Activated CD8-positive, alpha-beta memory T cell treated with anti-CD3 and anti-CD28 coated beads for 48 hours (primary cell): ENCODE measurements around the gene C8B.

Experiments
- DNase-seq, 3 experiments: peaks; one replicate each; pipeline ENCODE4 v3.0.0-alpha.2; 2020; ENCODE audit warnings: low read depth in 2 of 3, low spot score in 2 of 3

Gene C8B

GRCh38 chr1:56972976-56973375 is 7.2 kb upstream of the C8B start:
- DNase-seq: no peak

- DNase-seq: no peak
Observed at GRCh38 chr1:56970280-56970679, 4.5 kb upstream of the C8B start.

- no peak for DNase-seq
Observed at GRCh38 chr1:56968878-56969495, 3.2 kb upstream of the C8B start.

DNA sequence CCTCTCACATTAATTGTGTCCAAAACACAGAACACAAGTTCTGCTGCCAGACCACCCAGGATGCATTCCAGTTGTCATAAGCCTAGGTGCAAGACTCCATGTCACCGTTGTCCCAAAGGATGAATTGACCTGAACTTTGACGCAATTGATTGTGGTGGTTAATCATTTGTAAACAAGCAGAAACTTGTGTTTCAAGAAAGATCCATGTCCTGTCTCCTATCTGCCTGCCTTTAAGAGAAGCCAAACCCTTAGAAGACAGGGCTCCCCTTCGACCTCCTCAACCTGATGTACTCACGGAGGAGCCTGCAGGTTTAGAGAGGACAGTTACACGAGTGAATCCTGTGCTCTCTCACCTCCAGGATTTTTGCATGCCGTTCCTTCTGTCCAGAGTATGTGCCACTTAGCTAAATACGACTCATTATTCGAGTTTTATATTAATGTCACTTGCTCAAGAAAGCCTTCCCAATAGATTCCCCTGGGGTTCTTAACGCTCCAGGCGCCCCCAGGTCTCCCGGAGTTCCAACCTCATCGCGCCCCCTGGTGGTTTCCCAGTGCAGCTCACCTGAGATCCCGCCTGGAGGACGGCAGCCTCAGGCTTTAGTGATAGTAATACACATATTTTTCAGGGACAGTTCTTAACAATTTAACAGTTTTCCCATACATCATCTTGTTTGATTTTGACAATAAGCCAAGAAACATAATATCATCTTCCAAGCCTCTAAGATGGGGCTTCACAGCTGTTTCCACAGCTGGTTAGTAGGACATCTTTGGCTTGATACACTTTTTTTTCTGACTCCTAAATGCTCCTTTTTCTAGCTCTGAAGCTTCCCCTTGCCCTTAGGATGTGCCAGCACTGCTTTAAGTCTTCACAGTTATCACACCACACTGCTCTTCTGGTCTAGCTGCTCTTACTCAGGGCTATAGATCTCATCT is 2.4 kb upstream of the C8B start:
- DNase-seq: no peak

- DNase-seq: no peak
Observed at GRCh38 chr1:56967355-56967754, 1.5 kb upstream of the C8B start.

GRCh38 chr1:56966698-56966999 is 834 bp upstream of the C8B start:
- DNase-seq: no peak

- no peak for DNase-seq
Observed at GRCh38 chr1:56965191-56965590, 624 bp downstream of the C8B start.

GRCh38 chr1:56964349-56965017 is 1.3 kb downstream of the C8B start:
- no peak for DNase-seq

DNA sequence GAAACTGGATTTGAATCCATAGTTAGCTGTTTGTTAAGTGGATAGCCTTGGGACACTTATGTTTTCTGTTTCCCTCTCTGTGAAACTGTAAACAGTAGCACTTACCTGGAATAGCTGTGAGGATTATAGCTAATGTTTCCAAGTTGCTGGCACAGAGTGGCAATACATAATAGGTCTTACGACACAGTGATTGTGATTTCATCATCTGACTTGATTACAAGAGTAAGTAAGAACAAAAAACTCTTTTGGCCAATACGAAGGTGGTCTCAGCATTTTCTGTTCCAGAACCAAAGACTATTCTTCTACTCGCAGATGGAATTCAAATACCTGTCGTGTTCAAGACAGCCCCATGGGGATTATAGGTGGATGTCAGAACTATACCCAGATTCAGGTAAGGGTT is 2.1 kb downstream of the C8B start:
- no peak for DNase-seq

- no peak for DNase-seq
Observed at GRCh38 chr1:56961426-56961825, 4.4 kb downstream of the C8B start.

DNA sequence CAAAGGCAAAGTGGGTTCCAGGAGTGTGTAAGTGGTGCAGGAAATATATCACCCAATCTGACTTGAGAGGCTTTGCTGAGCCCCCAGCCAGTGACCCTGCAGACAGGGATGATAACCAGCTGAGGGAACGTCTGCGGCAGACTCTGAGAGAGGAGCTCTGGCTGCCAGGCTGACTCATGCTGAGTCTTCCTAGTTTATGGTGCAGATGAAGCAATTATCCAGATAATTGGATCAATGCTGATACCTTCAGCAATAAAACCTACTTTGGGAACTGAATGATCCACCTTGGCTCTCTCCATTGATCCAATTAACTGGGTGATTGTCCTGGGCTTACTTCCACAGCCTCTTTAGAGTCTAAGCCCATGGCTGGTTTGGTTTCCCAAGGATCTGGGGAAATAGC is 7.3 kb downstream of the C8B start:
- DNase-seq: no peak

DNA sequence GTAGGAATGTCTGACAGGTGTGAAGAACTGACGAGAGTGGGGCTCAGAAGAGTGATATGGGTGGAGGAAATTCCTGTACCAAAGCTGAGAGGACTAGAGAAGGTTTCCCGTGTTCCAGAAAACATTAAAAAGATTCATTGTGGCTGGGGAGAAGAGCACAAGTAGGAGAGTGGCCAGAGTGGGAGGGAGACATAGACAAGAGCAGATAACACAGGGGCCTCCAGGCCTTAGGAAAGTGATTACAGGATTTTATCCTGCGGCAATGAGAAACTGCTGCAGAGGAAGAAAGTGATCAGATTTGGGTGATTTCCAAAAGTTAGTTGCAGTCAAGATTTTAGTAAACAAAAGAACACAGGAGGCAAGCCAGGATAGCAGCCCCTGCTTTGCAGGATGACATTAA is 7.9 kb downstream of the C8B start:
- no peak for DNase-seq

DNA sequence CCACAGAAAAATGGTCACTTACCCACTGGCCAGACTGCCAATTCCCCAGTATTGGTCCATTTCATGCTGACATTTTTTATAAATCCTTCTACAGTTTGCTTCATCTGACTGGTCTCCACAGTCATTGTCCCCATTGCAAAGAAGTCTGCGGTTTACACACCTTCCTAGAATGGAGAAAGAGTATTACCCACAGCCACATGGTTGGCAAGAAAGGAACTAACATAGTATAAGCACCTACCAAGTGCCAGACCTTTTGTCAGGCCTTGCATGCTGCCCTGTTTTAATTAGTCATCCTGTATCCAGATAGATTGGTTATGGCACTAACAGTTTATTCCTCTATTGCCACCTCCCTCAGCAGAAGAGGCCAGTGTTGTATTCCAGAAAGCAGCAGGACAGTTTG is 11.2 kb downstream of the C8B start:
- DNase-seq: no peak

- DNase-seq: no peak
Observed at GRCh38 chr1:56953386-56953785, 12.4 kb downstream of the C8B start.

GRCh38 chr1:56952501-56952900 is 13.3 kb downstream of the C8B start:
- DNase-seq: no peak

DNA sequence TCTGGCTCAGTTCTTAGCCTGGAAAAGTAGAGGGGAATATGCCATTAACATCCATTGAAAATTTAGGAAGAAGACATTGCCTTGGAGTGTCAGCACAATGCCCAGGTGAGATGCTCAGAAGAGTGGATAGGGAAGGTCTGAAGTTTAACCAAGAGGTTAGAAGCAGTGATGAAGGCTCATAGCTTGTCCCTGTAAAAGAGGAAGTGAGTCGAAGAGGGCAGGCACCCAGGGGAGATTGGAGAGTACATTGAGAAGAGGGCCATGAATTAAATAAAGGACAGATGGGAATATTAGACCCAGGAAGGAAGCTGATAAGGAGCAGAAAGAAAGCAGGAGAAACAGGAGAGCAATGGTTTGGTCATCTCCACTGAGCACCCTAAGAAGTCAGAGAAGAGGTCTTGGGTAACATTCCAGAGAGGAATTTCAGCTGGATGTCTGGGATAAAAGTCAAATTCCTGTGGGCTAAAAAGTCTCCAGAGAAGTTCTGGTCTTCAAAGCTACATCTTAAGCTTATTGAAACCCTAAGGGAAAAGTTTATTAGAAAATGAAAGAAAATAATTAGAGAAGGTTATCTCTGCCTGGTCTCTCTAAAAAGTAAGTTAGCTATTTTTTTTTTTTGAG is 17.3 kb downstream of the C8B start:
- DNase-seq: no peak

DNA sequence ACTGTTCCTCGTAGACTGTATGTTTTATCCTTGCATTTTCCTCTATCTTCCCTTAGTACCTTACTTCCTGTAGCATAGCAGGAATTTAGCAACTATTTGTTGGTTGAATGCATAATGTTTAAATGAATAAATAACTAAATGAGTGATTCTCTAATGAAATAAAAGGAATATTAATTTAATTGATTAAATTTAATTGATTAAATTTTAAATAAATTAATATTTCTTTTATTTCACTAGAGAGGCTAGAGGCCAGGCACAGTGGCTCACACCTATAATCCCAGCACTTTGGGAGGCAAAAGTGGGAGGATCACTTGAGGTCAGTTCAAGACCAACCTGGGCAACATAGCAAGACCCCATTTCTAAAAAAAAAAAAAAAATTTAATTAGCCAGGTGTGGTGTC is 25.8 kb downstream of the C8B start:
- DNase-seq: no peak

DNA sequence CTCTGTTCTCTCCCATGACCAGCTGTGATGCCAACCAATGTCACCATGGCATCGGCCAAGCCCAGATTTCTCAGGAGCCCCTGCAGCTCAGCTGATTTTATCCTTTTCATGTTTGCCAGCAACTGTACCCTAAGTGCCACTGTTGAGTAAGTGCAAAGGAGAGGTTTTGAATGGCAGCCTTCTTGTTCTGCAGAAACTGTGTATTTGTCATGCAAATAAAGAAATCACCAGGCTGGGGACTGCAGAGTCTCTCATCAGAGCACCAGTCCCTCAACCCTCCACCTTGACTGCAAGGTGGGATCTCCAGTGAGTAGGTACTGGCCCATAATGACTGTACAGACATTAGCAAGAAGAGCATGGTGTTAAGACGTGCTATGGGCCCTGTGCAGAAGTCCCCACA is 26.6 kb downstream of the C8B start:
- no peak for DNase-seq

- DNase-seq: no peak
Observed at GRCh38 chr1:56938646-56939045, 27.2 kb downstream of the C8B start.

DNA sequence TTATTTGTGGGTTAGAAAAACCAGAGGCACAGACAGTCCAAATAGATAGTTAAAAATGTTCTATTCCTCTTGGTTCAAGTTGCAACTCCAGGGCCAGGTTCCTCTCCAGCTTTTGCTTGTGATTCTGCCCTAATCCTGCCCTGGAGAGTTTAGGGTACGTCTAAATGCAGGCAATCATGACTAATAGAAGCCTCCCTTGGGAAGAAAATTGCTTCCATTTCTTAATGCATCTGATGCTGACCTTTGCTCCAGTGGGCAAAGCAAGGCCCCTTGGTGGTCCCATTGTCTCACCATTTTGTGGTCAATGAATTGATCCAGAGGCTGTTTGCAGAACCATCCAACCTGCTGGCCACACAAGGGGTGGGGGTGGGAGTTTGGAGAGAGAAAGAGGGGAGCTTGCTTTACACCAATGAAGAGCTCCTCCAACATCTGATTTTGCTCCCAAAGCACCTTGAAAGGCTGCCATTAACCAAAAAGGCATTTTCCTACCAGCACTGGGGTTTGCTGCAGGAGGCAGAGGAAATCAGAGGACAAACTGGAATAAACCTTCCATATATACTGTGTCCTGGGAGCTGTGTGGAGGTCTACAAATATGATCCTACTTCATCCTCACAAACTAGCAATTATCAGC is 31.3 kb downstream of the C8B start:
- DNase-seq: no peak

GRCh38 chr1:56933606-56934005 is 32.2 kb downstream of the C8B start:
- DNase-seq: no peak
